ENCODE data around the gene ANOS1. TPM values are rescaled to one million over a fixed set of nuclear protein-coding genes. Genes with fewer than 3 reads are reported as not detected.
A peak's percentile ranks its signal among the peaks of the same experiment; 100 is the strongest.

The ANOS1 gene
- total RNA-seq, 1 donor from 2014 or later: 1.4 TPM

DNA sequence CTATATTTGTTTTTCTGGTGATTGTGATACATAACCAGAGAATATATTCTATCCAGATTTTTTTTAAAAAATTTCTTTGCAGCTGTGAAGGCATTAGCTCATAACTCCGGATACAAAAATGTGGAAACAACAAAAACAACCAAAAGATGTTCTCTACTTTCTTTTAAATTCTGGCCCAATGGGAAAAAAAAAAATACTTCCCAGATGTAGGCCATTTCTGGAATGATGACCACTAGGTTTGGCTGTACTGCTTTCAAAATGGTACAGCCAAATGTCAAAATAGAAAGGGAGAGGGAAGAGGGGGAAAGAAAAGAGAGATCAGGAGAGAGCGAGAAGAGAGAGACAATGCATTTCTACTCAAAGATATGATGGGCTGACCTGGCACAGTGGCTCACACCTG lies 14.6 kb downstream of the ANOS1 start:
- ATAC-seq: no peak

DNA sequence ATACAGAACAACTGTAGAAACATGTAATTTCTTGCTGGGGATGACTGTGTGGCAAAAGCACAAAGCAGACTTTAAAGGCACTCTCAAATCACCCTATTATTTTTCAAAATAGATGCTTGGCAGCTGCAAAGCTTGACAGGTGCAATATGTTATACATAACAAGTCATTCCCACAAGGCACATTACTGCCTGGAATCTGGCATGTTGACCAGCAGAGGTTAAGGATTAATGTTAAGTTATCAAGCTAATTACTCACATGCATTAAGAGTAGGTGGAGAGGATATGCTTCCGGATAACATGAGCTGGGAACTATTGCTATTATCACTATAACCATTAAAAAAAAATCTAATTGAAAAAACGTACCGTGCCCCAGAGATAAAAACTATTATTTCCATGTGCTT lies 17.8 kb downstream of the ANOS1 start:
- no peak for ATAC-seq

DNA sequence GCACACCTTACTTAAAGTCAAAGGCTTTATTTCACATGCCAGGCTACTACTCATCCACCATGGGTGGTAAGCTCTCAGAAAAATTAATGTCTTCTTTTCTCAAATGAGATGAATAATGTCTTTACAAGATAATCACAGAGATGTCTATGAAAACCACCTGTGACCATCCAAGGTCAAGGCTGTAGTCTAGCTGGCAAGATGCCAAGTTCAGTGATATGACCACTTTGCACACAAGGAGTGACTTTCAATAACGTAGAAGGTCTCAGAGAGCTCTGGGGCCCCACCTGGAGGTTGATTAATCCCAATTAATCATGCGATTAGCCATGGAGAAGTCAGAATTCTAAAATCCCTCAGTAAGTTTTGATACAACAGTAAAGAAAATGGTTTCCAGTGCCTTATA lies 20.5 kb downstream of the ANOS1 start:
- no peak for ATAC-seq

DNA sequence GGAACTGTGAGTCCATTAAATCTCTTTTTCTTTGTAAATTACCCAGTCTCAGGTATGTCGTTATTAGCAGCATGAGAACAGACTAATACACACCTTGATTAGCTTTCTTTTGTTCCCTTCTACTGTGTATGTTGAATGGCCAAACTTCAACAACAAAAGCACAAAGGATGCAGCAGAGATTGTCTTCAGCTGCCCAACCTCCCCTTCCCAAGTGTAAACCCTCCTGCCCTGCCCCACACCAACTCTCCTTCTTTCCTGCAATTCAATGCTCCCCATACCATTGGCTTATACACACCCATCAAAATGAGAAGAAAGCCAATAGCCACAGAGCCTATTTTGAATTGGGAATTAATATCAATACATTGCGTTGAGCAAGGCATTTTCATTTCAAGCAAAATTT lies 27.8 kb downstream of the ANOS1 start:
- no peak for ATAC-seq

DNA sequence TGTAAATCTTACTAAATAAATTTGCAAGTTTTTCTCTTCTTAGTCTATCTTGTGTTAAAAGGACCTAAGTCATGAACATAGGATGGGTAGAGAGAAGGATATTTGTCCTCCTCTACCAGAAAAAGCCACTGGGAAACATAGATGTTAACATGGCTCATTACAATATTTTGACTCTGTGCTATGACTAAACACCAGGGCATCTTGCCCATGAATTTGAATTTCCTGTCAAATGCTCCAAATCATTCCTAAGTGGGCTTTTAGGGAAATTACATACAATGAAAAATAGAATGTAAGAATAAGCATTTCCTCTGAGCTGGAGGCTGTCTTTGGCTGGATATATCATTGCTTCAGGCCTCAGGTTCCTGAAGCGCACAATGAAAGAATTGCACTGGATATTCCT lies 39.1 kb downstream of the ANOS1 start:
- no peak for ATAC-seq

DNA sequence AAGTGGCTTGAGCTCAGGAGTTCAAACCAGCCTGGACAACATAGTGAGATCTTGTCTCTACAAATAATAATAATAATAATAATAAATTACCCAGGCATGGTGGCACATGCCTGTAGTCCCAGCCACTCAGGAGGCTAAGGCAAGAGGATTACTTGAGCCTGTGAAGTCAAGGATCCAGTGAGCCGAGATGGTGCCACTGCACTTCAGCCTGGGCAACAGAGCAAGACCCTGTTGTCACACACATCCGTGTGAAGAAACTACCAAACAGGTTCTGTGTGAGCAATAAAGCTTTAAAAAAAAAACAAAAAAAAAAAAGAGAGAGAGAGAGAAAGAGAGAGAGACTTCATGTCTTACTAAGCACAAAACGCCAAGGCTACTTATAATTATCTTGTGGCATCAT lies 42.5 kb downstream of the ANOS1 start:
- no peak for ATAC-seq

DNA sequence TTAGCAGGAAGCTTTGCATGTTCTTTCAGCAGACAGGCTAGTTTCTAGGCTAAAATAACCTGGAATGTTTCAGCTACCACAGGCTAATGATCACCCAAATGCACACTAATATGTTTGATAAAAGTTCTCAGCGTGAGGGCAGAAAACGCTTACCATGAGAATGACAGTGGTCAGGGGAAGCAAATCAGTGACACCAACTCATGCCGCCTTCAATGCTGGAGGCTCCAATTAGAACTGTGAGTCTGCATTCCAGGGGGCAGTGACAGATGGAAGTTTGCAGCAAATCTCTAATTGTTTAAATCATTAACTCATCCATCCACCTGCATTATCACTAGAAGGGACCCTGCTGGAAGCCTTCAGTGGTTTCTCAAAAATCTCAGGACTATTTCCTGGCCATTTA lies 43.2 kb downstream of the ANOS1 start:
- no peak for ATAC-seq

DNA sequence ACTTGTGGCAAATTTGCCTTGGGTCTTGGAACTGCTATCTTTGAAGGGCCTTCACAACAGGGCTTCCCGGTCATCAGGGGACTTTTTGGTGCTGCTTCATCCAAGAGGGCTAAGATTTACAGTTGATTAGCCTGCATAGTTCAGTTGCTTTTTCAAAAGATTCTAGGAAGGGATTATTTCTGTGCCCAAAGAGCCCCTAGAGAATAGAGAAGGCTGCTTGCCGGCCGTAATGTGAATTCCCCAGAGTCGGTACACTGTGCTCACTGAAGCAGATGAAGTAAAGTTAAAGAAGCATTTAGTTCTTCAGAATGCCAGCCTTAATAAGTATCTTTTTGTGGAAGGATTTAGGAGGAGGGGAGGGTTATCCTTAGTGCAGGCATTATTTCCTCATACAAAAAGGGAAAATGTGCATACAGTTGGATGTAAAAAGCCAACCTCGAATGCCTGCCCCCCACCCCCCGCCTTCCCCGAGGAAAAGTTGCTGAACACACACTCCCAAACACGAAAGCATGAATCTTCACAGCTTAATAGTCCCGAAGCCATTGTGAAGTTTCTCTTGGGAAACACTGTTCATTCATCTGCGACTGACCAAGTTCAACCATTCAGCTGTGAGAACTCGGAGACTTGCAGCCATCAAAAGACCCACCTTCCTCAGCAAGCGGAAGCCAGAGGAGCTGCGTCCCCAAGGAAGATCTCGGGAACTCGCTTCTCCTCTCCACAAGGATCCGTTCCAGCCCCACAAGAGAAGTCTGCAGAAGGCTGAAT lies 47.6 kb downstream of the ANOS1 start:
- ATAC-seq: no peak

DNA sequence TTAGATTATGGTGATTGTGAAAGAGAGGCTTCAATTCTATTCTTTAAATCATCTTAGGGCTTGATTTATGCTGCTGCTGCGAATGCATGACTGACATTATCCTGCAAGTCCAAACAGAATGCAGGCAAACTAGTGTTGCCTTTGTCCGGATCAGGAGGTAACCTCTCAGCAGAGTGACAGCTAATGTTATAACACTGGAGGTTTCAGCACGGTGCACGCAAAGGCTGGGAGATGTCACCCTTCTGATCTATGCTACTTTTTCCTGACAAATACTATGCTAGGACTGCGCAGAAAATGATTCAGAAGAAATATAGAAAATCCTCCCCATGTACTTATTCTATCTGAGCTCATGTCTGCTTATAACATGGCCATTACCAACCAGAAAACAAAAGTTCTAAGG lies 48.2 kb downstream of the ANOS1 start:
- peak; percentile 48 for ATAC-seq

DNA sequence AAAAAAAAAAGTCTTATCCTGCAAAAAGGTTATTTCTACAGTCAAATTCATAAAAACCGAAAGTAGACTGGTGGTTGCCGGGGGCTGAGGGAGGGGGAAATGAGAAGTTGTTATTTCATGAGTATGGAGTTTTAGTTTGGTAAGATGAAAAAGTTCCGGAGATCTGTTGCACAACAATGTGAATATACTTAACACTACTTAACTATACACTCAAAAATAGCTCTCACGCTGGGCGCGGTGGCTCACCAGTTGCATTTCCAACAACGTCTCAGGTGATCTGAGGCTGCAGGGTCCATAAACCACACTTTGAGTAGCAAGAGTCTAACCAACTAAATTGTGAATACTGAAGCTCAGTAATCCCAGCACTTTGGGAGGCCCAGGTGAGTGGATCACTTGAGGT lies 52.4 kb downstream of the ANOS1 start:
- no peak for ATAC-seq

DNA sequence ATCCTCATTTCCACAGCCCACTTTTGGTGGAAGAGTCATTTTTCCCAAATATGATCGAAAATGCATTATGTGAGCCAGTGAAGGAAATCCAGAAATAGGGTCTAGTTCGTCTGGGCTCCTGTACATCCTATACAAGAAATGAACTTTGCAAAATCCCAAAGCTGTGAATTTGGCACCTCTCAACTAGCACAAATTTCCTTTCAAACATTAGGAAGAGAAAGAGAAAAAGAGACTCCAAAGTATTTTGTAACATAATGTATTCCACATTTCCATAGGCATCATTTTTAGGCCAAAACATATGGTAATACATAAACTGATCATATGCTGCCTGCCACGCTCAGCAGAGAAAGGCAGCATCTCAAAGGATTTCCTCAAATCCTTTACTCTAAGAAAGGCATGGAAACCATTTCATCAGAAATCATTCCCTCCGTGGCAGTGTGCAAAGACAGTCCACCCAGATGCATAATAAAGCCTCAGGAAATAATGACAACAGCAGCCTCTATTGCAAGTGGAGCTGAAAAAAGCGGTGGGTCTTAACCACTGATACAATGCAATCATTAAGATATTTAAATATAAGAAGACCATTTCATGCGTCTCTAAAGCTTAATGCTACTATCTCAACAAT lies 56.8 kb downstream of the ANOS1 start:
- no peak for ATAC-seq

DNA sequence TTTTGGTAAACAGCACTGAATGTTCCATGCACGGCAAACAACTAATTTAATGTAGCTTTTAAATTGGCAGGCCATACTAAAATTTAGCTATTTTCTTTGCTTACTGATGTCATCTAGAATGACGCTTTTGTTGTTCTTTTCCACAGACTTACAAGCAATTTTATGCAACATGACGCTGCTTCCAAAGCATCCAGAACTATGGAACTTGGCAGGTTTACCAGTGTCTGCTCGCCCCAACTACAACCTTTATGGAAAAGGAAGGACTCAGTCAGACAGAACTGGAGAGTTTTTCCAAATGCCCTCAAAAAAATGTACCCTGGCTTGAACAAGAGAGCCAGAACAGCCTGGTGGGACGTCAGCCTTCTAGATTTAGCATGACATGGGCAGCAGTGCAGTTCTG lies 58.7 kb downstream of the ANOS1 start:
- no peak for ATAC-seq

DNA sequence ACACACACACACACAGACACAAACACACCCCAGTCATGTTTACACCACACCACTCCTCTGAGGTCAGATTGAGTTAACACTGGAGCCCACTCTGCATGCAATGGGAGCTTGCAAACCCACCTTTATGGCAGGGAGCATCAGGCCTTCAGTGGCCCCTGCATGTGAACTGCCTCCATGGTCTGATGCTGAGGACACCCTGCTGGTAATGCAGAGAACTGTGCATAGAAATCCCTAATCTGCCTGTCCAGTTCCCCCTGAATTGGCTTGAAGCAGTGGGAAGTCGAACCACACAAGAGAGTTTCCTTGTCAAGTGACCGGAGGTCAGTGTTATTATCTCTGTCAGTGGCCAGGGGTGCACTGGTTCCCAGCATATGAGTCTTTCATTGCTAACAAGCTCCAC lies 59.8 kb downstream of the ANOS1 start:
- ATAC-seq: no peak

DNA sequence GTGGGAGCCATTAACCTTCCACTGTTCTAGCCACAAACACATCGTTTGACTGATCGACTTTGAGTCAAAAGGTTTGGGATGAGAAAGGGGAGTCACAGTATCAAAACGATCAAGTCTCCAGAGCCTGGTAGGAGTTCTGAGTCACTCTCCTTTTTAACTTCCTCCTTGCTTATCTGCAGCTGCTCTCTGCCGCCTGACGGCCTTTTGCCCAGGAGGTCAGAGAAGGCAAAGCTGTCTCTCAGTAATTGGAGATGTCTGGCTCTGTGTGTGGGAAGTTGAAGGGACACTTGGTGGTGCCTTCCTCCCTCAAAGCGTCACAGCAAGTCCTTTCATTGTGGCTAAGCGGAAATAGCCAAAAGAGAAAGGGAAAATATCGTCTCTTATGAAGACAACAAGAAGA lies 63.1 kb downstream of the ANOS1 start:
- ATAC-seq: no peak

DNA sequence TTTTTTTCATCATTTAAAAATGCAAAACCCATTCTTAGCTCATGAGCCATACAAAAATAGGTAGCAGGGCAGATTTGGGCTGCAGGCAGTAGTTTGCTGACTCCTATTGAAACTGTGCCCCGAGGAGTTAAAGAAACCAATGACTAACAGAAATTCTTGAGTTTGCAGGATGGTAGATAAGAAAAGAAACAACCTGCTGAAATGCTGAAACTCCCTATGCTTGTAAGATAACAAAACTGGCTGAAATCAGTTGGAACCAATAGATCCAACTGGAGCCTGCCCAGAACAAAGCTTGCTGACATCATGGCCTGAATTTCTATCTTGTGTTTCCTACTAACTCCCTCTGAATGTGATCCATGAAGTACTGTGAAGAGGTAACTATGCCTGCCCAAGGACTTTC lies 68.6 kb downstream of the ANOS1 start:
- no peak for ATAC-seq

DNA sequence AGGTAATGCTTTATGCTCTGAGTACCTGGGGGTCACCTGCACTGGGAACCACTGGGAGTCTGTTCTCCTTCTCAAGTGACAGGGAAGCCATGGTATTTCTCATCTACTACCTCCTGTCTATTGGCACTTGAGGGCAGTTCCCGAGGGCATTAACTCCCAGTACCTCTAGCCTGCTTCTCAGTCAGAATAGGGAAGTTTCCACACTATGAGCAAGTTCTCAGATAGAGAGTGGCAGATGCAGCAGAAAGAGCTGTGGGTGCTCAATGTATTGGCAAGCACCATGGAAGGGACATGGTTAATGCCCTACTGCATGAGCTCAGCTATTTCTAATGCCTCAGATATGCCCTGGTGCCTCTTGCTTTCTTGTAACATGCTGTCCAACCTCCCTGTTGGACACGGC lies 74.1 kb downstream of the ANOS1 start:
- ATAC-seq: no peak

DNA sequence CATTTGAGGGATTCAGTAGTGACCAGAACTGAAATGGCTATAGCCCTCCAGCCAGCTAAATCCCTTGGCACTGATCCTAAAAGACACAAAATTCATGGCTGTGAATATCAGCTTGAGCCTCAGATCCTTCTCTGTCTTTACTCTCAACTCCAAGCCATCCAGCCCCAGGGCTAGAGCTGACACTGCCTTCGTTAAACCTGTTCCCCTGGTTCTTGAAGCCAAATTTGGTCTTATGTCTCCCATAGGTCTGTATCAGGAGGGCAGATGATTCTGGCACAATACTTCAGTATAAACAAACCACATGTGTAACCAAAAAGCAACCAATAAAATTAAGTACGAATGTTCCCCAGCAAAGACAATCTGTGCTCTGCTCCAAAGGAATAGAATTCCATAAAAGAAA lies 78.0 kb downstream of the ANOS1 start:
- peak; percentile 86 for ATAC-seq

DNA sequence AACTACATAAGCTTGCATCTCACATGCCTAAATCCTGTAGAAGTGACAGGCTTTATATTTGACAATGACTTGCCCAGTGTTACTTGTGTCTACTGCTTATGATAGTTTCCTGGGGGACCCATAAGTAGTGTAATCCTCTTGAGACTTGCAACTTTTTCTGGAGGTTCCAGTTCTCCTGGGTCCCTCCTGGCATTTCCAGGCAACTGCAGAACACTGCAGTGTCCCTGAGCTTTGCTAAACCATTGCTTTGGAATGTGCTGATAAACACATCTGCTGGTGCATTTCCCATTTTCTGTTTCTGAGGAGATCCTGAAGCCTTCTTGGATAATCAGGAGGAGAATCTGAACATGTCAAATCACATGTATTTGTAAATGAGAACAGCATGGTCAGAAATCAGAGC lies 82.0 kb downstream of the ANOS1 start:
- no peak for ATAC-seq

DNA sequence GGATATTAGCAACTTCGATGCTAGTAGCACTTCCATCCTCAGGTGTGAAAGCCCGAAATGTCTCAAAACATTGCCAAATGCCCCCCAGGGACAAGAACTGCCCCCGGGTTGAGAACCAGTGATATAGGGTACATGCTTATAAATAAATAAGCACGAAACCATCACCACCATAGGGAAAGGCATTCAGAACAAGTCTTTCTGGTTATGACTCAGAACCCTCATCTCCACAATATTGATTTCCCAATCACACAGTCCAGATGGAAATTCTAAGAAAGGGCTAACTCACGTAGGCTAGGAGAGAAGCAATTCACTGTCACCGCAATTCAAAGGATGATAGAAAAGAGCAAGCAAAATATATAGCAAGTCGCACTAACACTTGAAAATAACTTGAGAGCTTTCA lies 84.8 kb downstream of the ANOS1 start:
- peak; percentile 80 for ATAC-seq

DNA sequence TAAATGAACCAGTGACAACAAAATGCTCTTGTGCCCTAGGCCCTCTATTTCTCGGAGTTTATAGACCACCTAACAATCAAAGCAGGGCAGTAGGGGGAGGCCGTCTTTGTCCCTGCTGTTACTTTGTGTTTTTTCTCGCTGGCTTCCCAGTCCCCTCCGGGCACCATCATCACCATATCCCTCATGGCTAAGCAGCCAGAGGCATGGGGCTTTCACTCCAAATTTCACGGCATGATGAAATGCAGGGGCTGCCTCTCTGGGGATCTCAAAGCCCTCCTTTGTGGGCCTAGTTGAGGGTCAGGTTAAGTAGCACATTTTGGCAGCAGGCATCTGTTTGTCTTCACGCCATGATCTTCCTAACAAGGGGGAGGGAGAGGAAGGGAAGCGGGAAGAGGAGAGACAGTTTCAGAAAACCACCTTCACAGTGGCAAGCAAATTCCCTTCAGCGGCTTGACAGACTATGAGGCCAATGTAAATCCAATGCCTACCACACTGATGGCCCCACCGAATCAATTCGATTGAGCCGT lies 91.9 kb downstream of the ANOS1 start:
- no peak for ATAC-seq

DNA sequence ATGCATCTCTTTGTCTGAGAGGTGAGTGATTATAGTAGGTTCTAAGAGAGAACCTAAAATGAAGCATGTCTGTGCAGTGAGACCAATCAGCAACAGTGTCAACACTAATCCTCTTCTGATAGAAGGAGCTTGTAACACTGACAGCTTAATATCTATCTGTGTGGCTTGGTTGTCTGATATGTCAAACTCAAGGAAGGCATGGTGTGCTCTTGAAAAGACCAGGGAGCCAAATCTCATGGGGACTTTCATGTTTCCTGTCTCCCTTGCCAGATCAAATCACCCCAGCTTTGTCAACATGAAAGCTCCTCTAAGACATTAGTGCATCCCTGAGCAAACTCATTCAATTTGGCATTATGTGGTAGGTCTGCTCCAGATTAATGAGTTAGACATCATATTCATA lies 95.4 kb downstream of the ANOS1 start:
- ATAC-seq: no peak

DNA sequence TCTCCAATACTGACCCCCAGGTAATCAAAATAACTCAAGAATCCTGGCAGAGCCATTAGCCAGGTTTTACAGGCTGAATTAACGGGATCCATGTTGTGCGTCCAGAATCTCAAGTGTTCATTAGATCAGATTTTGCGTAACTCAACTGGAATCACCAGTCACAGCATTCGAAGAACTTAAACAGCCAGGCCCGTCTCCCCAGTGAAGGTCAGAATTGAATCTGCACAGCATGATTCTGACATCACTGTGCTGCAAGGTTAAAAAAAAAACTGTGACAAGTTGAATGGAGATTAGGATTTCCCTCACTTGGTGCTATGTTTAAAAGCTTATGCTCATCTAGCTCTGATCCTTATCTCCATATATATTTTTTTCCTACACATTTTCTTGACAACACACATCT lies 96.1 kb downstream of the ANOS1 start:
- no peak for ATAC-seq

DNA sequence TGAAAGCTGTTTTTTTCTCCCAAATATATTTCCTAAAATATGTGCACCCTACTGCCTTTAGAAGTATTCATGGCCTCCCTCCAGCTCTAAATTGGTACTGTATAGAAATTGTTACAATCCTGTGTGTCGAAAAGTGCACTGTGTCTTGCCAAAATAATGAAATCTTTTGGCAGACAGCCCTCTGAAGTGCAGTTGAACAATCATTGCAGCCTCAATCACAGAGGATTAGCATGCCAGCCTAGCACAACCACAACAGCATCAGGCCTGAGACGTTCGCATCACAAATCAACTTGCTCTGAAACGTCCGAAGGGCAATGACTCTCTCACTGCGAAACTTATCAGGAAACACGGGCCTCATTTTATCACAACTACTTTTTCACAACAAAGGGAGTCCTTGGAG lies 99.0 kb downstream of the ANOS1 start:
- ATAC-seq: no peak

DNA sequence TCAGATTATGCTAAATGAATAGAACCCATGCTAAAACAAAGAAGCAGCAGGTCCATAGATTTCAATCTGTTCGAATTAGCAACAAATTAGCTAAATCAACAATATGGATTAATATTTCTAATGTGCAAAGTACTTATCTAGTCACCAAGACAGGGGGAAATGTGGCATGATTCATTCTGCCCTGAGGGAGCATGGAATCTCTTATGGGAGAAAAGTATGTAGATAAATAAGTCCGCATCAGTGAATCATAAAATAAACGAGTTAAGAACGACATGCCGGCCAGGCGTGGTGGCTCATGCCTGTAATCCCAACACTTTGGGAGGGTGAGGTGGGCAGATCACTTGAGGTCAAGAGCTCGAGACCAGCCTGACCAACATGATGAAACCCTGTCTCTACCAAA lies 102.1 kb downstream of the ANOS1 start:
- no peak for ATAC-seq

DNA sequence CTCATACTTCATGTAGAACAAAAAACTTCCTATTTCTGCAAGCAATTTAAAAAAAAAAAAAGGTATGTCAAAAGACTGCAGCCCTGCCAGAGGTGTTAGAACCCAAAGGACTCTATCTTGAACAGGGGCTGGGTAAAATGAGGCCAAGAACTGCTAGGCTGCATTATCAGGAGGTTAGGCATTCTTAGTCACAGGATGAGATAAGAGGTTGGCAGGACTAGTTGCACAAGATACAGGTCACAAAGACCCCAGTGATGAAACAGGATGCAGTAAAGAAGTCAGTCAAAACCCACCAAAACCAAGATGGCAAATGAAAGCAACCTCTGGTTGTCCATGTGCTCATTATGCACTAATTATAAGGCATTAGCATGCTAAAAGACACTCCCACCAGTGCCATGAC lies 104.1 kb downstream of the ANOS1 start:
- no peak for ATAC-seq

All from esophagus mucosa (tissue), 1 donor.